NCI-H774 (cell line): Measurements from ENCODE around the gene CETN2.
"Not testable (repeated sequence)": the region's sequence is repeated elsewhere in the genome, so short reads cannot be mapped to it uniquely, and the experiment has no call there.

ENCODE experiments used
- DNase-seq: peaks from one replicate; lab custom pipeline; 2025; lab: John Stamatoyannopoulos, UW

Gene CETN2

GRCh38 chrX:152831391-152831790 is 834 bp upstream of the CETN2 start:
- no peak for DNase-seq

GRCh38 chrX:152824841-152825374 is 5.6 kb downstream of the CETN2 start:
- no peak for DNase-seq

DNA sequence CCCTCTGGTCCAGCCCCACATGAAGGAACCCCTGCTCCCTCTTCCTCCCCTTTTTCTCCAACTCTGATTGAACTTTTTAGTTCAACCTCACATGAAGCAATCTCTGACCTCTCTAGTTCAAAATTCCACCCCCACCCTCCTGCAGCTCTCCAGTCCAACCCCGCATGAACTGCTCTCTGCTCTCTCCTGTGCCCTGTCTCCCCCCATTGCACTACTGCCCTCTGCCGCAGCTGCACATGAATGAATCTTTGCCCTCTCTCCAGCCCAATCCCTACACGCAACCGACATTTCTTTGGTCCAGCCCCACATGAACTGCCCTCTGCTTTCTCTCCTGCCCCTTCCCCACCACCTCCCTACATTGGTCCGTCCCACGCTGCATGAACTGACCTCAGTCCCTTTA is 6.9 kb downstream of the CETN2 start:
- DNase-seq = no peak

DNA sequence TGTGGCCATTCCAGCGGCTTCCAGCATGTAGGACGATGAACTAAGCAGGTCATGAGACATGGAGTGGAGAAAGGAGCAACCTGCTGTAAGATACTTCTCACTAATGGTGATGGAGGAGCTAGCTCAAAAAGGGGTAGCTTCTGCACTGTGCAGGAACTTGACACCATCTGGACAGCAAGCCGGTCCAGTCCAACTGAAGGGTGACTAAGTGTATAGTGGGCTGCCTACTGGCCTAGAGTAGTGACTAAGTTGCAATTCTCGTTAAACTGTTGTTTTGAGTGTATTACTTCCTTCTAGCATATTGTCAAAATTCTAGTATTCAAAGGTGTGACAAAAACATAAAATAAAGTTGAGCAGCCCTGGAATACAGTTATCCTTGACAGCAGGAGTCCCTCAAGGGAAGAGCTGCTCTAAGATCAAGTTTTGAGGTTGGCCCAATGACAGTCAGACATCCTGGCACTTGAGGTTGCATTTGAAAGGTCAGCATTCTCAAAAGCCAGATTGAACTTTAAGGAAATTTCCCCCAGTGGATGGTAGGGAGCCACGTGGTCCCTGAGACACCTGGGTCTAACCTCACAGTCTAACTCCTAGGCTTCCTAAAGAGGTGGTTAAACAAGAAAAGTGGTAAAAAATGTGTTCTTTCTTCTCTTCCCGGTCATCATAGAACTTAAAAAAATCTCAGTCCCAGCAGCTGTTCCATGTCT is 8.0 kb downstream of the CETN2 start:
- no peak for DNase-seq

DNA sequence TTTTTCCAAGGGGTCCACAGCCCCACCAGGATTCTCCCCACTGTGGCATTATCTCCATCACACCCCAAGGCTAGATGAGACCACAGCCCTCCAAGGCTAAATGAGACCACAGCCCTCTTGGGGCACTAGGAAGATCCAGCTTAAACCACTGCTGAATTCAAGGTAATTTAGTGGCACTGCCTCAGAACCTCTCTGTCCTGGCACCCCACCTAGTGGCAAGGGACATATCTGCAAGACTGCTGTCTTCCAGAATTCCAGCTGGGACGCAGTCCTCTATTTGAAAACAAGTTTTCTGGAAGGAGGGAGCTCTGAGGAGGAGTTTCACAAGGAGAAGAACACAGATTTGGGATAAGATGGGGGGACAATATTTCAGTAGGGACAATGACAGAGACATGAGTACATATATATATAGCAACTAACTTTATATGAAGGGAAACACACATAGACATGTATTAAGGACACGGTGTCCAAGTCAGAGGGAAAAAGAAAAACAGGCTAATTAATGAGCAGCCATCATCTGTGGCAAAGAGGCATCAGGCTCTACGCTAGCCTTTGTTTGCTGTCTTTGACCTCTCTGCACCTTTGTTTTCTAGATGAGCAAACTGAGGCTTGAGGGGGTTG is 9.3 kb downstream of the CETN2 start:
- no peak for DNase-seq

DNA sequence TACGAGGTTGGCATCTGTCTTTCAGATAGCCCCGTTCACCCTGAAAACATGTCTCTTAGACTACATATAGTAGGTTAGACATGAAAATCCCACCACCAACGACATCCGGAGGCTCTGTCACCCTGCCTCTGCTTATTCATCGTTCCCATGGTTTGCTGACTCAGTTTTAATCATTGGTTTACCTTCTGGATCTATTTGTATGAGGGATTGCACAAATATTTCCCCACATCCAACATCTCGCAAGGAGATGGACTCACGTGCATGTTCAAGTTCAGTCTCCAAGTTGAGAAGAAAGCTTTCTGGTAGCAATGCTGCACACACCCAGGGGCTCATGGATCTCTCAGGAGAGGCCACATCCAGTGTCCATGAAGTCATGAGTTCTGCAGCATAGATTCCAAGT is 10.8 kb downstream of the CETN2 start:
- DNase-seq = no peak

DNA sequence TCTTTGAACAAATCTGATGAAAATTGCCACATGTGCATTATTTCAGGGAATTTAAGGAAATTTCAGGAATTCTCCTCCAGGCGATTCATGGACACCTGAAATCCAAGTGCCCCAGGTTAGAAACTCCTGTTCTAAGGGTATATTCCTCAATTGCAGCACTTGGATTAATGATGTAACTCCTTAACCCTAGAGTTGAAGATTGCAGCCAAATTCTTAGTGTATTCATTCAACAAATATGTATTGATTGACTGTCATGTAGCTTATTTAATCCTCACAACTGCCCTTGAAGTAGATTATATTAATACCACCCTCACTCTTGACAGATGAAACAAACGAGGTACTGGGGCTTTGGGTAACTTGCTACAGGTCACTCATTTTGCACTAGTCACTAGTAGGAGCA is 11.3 kb downstream of the CETN2 start:
- DNase-seq = no peak

GRCh38 chrX:152818356-152818755 is 12.2 kb downstream of the CETN2 start:
- DNase-seq = no peak

GRCh38 chrX:152817078-152817764 is 13.3 kb downstream of the CETN2 start:
- DNase-seq = no peak

DNA sequence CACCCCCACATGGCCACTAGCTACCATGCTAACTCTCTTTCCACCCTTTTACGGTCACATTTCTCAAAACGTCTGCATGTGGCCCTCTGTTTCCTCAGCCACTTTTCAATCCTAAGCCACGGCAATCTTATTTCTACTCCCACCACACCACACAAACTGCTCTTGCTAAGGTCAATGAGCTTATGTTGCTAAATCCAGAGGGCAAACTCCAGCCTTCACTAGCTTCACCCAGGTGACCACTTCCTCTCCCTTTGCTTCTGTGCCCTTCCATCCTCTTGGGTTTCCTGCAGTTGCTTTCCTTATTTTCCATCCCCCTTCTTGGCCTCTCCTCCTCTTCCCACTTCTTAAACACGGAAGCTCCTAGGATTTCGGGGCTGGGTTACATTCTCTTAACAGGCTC is 16.5 kb downstream of the CETN2 start:
- DNase-seq = no peak

- DNase-seq = no peak
These were observed 17.4 kb downstream of the CETN2 start for GRCh38 chrX:152813206-152813605.

GRCh38 chrX:152810403-152810802 is 20.2 kb downstream of the CETN2 start:
- DNase-seq = no peak

DNA sequence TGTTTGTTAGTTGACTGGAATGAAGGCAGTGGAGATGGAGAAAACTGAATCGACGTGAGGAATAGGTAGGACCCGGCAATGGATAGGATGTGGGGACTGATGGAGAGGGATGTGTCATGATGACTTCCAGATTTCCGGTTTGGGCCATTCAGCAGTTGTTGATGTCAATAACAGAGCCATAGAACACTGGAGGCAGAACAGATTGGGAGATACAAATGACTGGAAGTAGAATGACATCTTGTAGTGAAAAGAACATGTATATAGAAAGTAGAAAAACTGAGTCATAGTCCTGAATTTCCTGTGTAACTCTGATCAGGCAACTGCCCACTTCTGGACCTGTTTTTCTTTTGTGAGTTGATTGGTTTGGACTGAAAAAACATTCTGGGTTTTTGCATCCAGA is 24.5 kb downstream of the CETN2 start:
- no peak for DNase-seq

DNA sequence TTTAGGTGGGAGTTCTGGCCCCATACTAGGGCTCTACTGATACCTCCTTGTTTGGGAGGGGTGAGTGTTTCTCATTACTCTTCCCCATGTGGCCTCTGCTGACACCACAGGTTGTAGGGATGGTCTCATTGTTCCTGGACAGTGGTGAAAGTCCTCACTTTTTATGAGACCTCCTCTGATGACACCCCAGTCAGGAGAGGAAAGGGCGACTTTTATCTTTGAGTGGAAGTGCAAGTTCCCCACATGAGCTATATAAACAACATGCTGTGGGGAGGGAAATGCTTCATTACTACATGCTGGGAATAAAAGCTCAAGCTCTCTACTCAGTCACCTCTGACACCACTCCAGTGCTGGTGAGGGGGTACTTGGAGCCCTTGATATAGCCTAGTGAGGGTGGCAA is 31.6 kb downstream of the CETN2 start:
- DNase-seq = no peak

GRCh38 chrX:152787062-152787461 is 43.5 kb downstream of the CETN2 start:
- not testable (repeated sequence) for DNase-seq
